T-helper 2 cell (primary cell): Measurements from ENCODE around the gene FAM20C.

Source experiments
- DNase-seq, 5 experiments: peaks; one replicate each; pipeline versions ENCODE4 v3.0.0 to v3.0.0-alpha.2; 2012 to 2022

The FAM20C gene

GRCh38 chr7:211033-211714 is 18.8 kb downstream of the FAM20C start:
- no peak for DNase-seq

- no peak for DNase-seq
Measured at GRCh38 chr7:211715-212058, 19.3 kb downstream of the FAM20C start.

GRCh38 chr7:212754-213153 is 20.4 kb downstream of the FAM20C start:
- DNase-seq, result no peak

- DNase-seq, result no peak
Measured at GRCh38 chr7:213324-213993, 21.1 kb downstream of the FAM20C start.

GRCh38 chr7:214410-215212 is 22.2 kb downstream of the FAM20C start:
- no peak for DNase-seq

GRCh38 chr7:216360-217300 is 24.3 kb downstream of the FAM20C start:
- DNase-seq, result no peak

- no peak for DNase-seq
Measured at GRCh38 chr7:217781-218180, 25.4 kb downstream of the FAM20C start.

GRCh38 chr7:218316-218715 is 25.9 kb downstream of the FAM20C start:
- no peak for DNase-seq

GRCh38 chr7:218896-219580 is 26.7 kb downstream of the FAM20C start:
- DNase-seq, result no peak

GRCh38 chr7:219581-220150 is 27.3 kb downstream of the FAM20C start:
- DNase-seq, result no peak

- DNase-seq, result no peak
Measured at GRCh38 chr7:220151-220841, 27.9 kb downstream of the FAM20C start.

- no peak for DNase-seq
Measured at GRCh38 chr7:221978-222715, 29.8 kb downstream of the FAM20C start.

GRCh38 chr7:222716-223041 is 30.3 kb downstream of the FAM20C start:
- DNase-seq, result no peak

- DNase-seq, result no peak
Measured at GRCh38 chr7:223118-223800, 30.9 kb downstream of the FAM20C start.

GRCh38 chr7:223861-224260 is 31.5 kb downstream of the FAM20C start:
- no peak for DNase-seq

- no peak for DNase-seq
Measured at GRCh38 chr7:226281-226895, 34.0 kb downstream of the FAM20C start.

GRCh38 chr7:227926-228325 is 35.6 kb downstream of the FAM20C start:
- no peak for DNase-seq

- no peak for DNase-seq
Measured at GRCh38 chr7:228610-229009, 36.2 kb downstream of the FAM20C start.

GRCh38 chr7:229184-229964 is 37.0 kb downstream of the FAM20C start:
- no peak for DNase-seq
